A549 (cell line): ENCODE results near the gene ZNF280B.

ENCODE experiments used
- ATOH8 ChIP-seq: fragments of 250-450 bp; sonication (Bioruptor Pico); IDR thresholded peaks from 2 replicates; pipeline ENCODE4 v1.5.0; 2020; ENCODE audit warnings: low read depth, mild to moderate bottlenecking, moderate library complexity
- BHLHE40 ChIP-seq: IDR thresholded peaks from 2 replicates; pipeline ENCODE4 v1.6.1; 2012; ENCODE audit warnings: low read depth, low read length, inconsistent platforms
- CEBPB ChIP-seq, 2 experiments: fragments of >200 bp in 1 of 2; sonication (Bioruptor Twin) in 1 of 2; formaldehyde crosslinking in 1 of 2; IDR thresholded peaks; 2 replicates each; pipeline ENCODE4 v1.6.1; 2012 to 2016
- CTCF ChIP-seq: fragments of >200 bp; sonication (Bioruptor Twin); formaldehyde crosslinking; IDR thresholded peaks from 3 replicates; pipeline ENCODE4 v1.5.1; 2016
- MAX ChIP-seq: IDR thresholded peaks from 2 replicates; pipeline ENCODE4 v1.6.1; 2012
- PBX3 ChIP-seq: IDR thresholded peaks from 2 replicates; pipeline ENCODE4 v1.6.1; 2012
- POLR2A ChIP-seq: IDR thresholded peaks from 2 replicates; pipeline ENCODE4 v1.6.1; 2012; ENCODE audit warnings: mild to moderate bottlenecking, low read length
- SMC3 ChIP-seq: fragments of >200 bp; sonication (Bioruptor Twin); formaldehyde crosslinking; IDR thresholded peaks from 3 replicates; pipeline ENCODE4 v1.6.1; 2018; ENCODE audit warnings: inconsistent platforms

GRCh38 chr22:22486132-22486899 lies 22.2 kb downstream of the ZNF280B start:
- TF ChIP-seq MAX (no peak), PBX3 (no peak), CTCF (no peak), CEBPB (IDR thresholded peaks at IDR 0.05) (no peak), SMC3 (no peak), POLR2A (no peak), BHLHE40 (no peak), ATOH8 (CRISPR knock-in tag) (no peak)
